Measurements from ENCODE around the gene RBBP4.

The RBBP4 gene

DNA sequence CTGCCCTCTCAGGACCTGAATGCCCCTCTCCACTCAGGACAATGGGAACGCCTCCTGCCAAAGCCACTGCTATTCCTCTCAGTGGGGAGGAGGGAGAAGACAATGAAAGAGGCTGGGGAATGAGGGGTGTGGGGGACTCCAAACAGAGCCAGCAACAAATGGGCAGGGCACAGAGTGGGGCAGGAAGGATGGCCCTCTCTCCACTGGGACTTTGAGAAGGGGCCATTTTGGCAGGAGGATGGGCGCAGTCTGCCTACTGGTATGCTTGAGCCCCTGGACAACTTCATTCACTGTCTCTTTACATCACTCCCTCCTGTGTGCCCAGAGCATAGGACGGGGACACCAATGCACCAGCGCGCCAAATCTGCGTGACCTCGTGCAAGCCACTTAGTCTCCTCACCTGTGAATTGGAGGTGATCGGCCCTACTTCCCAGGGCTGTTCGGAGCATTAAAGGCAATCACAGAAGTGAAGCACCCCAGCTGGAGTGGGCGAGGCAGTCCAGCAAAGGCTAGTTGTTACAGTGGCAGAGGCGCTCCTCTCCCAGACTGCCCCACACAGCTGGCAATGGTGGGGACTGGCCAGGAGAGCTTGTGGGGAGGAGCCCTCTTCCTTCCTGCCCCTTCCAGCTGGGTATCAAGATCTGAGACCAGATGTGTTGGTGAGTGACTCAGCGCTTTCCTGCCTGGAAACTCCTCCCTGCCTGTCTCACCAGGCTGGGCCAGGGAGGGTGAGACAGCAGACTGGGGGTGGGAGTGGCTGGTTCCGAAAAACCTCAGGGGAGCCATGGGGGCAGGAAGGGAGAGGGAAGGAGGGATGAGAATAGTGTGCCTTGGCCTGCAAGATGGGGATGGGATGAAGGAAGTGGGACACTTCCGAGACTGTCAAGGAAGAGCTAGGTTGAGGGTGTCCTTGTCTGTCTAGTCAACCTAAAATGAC is 73.9 kb downstream of the RBBP4 start:
- DNase-seq = peak; percentile 71

DNA sequence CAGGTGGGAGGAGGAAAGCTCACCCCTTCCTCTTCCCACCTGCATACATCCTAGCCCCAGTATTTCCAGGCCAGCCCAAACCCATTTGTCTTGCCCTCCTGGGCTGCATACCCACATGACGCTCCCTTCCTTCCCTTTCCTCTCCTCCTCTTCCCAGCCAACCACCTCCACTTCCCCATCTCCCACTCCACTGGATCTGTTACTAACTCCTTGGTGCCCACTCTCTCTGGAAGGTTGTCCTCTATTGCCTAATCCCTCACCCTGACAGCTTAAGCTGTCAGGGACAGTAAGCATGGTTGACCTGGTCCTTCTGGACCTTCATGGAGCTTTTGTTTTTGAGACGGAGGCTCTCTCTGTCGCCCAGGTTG is 74.6 kb downstream of the RBBP4 start:
- DNase-seq = no peak

DNA sequence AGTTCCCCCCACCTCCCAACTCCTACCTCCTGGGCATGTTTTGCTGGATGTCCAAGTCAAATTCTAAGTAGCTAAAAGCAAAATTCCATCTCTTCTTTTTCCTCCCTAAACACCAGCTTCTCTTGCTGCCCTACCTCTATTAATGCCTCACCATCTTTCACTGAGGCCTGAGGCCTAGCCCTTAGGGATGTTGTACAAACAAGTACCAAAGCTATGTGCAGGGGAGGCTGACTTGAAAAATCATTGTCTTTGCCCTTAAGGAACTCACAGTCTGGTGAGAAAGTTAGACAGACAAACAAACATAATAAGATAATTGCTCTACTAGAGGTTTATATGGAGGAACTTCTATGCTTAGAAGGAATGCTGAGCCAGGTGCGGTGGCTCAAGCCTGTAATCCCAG is 76.9 kb downstream of the RBBP4 start:
- DNase-seq = no peak

DNA sequence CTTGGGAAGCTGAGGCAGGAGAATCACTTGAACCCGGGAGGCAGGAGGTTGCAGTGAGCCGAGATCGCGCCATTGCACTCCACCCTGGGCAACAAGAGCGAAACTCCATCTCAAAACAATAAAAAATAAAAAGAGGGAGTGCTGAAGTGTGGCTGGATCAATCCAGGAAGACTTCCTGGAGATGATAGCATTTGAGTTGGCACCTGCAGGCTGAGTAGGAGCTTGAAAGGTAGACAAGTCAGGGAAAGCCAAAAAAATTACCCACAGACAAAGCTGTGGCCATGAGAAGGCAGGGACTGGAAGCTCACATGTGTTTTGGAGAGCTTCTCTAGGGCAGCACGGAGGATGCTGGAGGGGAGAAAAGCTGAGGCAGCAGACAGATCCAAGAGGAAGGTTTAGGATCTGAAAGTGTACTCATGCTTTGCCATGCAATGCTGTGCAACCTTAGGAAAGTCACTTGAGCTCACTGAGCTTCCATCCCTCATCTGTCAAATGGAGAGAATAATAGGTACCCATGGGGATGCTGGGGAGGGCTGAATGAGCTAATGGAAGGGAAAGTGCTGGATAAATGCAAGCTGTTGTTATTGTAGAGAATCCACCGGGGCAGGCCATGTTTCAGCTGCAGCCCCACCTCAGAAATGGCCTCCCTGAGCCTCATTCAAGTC is 77.5 kb downstream of the RBBP4 start:
- DNase-seq = no peak

DNA sequence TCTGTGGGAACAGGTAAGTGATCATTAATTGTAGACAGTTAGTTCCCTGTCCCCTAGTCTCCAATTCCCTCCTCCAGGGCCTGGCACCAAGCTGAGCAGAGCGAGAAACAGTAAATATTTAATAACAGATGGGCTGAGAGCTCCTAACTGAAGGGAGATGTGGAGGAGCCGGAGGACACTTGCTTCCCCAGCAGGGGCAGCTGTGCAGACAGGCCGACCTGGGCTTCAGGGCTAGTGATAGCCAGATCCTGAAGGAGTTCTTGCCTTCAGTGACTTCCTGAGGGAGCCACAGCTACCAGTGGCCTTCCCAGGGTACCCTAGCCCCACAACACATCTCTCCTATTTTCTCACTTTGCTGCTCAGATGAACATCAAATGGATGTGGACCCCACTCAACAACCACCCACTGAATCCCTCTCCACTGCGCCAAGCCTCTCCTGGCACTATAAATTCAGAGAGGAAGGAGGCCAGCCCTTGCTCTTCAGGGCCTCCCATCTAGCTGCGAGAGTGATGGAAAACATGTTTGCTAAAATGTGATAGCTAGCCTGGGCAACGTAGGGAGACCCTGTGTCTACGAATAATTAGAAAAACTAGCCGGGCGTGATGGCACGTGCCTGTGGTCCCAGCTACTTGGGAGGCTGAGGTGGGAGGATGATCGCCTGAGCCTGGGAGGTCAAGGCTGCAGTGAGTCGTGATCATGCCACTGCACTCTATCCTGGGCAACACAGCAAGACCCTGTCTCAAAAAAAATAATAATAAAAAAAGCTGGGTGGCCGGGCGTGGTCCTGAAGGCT is 78.4 kb downstream of the RBBP4 start:
- DNase-seq = no peak

DNA sequence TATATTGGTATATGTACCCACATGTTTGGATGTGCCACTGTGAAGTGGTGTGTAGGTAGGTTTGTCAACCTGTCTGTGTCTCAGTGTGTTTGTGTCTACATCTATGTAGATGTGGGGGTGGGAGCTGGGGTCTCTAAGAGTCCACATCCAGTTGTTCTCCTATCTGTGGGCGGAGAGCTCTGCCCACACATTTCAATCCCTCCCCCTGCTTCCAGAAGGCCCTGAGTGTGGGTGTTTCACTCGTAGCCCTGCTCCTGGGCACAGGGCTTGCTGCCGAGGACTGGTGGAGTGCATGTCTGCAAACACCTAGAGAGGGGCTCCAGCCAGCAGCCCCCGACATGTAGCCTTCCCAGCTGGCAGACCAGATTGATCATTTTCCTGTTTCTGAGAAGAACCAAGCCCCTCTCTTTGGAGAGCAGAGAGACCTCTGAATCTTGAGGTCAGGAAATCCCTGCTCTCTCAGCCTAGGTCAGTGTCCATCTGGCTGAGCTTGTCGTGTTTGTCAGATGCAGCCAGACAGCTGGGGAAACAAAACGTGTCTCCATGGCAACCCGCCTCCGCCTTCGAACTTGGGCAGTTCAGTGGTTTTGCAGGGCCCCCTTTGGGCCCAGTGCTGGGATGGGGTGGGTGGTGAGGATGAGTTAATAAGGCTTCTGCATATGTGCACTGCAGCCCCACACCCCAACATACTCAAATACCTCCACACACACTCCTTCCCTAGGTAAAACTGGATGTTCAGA is 82.7 kb downstream of the RBBP4 start:
- DNase-seq = no peak
